ENCODE results near the gene KCNK6.

KCNK6 gene

DNA sequence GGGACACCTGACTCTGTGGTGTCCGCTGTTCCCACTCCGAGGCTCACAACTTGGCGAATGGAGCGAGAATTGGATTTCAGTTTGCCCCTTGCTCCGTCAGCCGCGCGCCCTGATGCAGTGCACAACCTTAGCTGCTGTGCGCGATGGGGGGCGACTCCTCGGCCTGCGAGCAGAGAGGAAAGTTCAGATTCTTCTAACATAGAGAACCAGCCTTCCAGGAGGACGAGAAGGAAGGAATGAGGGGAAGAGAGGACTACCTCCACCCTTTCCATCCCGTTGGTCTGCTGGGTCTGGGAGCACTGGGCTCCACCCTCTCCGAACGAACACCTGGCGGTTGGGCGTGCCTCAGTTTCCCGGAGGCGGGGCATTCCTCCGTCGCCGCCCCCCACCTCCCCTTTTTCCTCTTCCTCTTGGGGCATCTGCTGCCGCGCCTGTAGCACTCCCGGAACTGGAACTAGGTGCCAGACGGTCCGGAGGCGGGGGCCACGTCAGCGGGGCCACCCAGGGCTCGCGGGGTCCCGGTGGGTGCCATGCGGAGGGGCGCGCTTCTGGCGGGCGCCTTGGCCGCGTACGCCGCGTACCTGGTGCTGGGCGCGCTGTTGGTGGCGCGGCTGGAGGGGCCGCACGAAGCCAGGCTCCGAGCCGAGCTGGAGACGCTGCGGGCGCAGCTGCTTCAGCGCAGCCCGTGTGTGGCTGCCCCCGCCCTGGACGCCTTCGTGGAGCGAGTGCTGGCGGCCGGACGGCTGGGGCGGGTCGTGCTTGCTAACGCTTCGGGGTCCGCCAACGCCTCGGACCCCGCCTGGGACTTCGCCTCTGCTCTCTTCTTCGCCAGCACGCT is at the start of gene KCNK6:
Gene KCNK6 (plus strand): TSS at position 425 of the 838 bp plus-strand sequence. CDS start 106 bp downstream, at position 531.
- DNase-seq (ENCODE audit: low spot score) = no peak

- no peak for DNase-seq (ENCODE audit: low spot score)
These were observed 49.0 kb upstream of the KCNK6 start for GRCh38 chr19:38270587-38271167.

GRCh38 chr19:38273499-38273898 is 46.1 kb upstream of the KCNK6 start:
- DNase-seq (ENCODE audit: low spot score) = no peak

DNA sequence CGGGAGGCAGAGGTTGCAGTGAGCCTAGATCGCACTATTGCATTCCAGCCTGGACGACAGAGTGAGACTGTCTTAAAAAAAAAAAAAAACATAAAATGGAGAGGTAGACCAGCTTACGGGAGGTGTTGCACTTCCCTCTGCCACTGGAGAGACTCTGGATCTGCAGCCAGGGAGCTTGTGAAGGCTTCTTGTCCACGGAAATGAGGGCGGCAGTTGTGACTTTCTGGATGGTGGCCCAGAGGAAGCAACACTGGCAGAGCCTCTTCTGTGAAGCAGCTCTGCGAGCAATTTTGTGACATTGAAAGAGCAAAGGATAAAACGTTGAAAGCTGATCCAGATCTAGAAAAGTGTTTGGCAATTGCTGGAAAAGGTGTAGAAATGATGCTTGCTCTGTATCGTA is 44.9 kb upstream of the KCNK6 start:
- no peak for DNase-seq (ENCODE audit: low spot score)

- DNase-seq (ENCODE audit: low spot score) = no peak
These were observed 42.6 kb upstream of the KCNK6 start for GRCh38 chr19:38276942-38277517.

- no peak for DNase-seq (ENCODE audit: low spot score)
These were observed 42.1 kb upstream of the KCNK6 start for GRCh38 chr19:38277549-38277948.

- DNase-seq (ENCODE audit: low spot score) = no peak
These were observed 41.5 kb upstream of the KCNK6 start for GRCh38 chr19:38277969-38278680.

DNA sequence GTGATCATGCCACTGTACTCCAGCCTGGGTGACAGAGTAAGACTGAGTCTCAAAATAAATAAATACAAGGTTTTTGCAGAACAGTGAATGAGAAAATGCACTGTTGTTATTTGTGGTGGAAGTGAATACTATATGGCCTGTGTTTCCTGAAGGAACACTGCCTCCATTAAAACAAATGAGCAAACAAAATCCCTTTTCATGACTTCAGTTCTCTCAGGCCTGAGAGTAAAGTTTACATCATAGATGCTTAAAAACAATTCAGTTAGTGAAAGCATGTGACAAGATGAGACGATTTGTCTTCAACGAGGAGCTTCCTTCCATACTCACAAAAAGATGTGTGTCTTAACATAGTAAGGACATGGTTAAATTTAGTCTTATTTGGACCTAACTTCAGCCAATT is 40.9 kb upstream of the KCNK6 start:
- peak; percentile 46 for DNase-seq (ENCODE audit: low spot score)

- DNase-seq (ENCODE audit: low spot score) = no peak
These were observed 39.4 kb upstream of the KCNK6 start for GRCh38 chr19:38280030-38280921.

DNA sequence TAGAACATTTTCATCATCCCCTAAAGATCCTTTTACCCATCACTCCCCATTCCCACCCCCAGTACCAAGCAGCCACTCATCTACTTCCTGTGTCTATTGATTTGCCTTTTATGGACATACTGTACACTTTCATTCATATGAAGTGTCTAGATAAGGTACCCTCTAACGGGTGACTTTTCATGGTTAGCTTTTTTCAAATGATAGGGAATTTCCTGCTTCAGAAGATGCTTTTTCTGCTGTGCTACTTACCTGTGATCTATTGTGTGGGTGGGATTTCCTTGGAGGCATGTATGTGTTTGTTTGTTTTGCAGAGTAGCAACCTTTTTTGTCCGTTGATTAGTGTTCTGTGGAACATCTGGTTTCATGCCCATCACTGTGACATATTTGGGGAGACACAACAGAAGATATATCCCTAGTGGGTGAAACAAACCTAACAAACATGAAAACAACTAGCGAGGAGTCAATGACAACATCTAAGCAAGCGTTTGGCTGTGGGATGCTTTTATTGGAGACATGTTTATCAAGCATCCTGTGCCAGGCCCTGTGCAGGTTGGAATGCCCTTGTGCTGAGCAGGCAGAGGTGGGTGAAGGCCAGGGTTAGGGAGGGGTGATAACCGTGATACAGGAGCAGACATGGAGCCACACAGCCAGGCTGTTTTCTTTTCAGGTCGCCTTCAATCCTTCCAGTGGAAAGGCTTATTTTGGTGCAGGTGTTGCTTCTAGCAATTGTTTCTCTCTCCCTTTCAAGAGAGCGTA is 37.7 kb upstream of the KCNK6 start:
- no peak for DNase-seq (ENCODE audit: low spot score)

DNA sequence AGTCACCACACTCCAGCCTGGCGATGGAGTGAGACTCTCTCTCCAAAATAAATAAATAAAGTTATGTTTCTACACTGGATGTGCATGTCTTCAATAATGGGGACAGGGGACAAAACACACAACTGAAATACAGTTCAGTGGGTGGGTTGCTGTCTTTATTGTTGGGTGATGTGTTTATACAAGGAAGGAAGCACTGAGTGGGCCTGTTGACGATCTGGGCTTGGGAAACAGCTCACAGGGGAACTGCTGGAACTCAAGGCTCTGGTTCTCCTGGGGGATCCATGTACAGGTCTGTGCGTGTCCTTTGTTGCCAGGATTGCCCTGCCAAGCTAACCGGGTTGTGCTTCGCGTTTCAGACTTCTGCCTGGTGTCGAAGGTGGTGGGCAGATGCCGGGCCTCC is 36.4 kb upstream of the KCNK6 start:
- DNase-seq (ENCODE audit: low spot score) = no peak

DNA sequence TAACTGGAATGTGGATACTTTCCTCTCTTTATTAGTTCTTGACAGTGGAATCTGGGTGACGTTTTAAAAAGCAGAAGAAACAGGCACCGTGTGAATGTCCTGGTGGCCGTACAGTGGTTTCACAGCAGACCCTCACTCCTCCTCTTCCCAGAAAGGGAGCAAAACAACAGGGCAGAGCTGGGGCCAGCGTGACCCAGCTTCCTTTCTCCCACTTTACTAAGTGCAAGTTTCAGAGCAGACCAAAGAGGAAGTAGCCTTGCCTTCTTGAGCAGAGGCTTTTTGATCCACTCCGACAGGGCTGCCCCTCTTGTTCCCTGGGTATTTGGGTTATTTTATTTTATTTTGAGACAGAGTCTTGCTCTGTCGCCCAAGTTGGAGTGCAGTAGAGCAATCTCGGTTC is 35.2 kb upstream of the KCNK6 start:
- no peak for DNase-seq (ENCODE audit: low spot score)

- DNase-seq (ENCODE audit: low spot score) = no peak
These were observed 34.1 kb upstream of the KCNK6 start for GRCh38 chr19:38285567-38285966.

- no peak for DNase-seq (ENCODE audit: low spot score)
These were observed 32.0 kb upstream of the KCNK6 start for GRCh38 chr19:38287604-38288003.

DNA sequence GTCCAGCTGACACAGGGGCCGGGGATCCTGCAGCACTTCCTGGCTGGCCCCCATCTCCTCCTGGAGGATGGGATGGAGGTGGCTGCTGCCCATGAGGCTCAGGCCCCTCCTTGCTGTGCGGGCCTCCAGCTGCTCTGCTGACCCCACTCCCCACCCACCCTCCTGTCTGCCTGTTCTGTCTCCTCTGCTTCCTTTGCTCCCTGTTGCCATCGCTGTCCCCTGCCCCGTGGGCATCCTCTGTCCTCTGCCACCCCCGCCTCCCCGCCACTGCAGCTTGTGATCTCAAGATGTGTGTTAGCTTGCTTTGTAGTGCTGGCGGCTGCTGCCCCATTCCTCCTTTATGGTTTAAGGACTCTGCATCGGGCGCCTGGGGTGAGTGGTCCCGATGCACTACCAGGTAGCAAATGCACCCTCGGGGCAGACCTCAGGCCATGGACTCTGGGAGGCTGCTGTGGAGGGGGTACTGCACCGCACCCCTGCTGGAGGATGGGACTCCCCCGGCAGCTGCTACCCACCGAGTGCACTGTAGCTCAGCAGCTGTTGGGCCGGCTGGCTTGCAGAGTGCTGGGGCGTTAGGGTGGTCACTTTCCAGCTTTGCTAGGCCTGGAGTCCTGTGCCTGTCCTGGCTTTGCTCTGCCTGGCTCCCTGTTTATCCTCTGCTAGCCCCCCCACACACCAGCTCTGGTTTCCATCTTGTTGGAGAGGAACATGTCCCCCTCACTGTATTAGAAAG is 31.4 kb upstream of the KCNK6 start:
- no peak for DNase-seq (ENCODE audit: low spot score)

GRCh38 chr19:38289955-38290354 is 29.7 kb upstream of the KCNK6 start:
- no peak for DNase-seq (ENCODE audit: low spot score)

GRCh38 chr19:38290631-38291147 is 29.0 kb upstream of the KCNK6 start:
- no peak for DNase-seq (ENCODE audit: low spot score)

DNA sequence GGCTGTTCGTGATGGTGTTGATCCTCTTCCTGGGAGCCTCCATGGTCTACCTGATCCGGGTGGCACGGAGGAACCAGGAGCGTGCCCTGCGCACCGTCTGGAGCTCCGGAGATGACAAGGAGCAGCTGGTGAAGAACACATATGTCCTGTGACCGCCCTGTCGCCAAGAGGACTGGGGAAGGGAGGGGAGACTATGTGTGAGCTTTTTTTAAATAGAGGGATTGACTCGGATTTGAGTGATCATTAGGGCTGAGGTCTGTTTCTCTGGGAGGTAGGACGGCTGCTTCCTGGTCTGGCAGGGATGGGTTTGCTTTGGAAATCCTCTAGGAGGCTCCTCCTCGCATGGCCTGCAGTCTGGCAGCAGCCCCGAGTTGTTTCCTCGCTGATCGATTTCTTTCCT is 27.8 kb upstream of the KCNK6 start:
- no peak for DNase-seq (ENCODE audit: low spot score)

DNA sequence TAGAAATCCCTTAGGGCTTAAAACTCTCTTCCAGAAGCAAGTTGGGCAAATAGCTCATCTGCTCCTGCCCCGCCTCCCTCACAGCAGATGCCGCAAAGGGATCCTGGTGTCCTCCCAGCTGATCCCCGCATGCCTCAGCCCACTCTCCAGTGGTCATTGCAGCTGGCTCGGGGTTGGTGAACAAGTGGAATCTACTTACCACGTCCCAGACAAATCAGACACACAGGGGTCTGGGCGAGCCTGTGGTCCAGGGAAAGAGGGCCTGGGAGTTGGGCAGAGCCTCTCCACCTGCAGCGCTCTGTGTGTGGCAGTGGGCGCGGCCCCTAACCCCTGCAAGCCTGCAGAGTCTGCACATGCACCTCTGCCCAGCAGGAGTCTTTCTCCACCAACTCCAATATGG is 26.4 kb upstream of the KCNK6 start:
- DNase-seq (ENCODE audit: low spot score) = no peak

GRCh38 chr19:38294090-38294489 is 25.6 kb upstream of the KCNK6 start:
- peak; percentile 59 for DNase-seq (ENCODE audit: low spot score)

Measured in COLO829 (cell line).